H1 (cell line): Measurements from ENCODE around the gene PIK3R6. TPM values are rescaled to one million over a fixed set of nuclear protein-coding genes. Genes with fewer than 3 reads are reported as not detected.

Source experiments
- CTCF ChIA-PET: fragments of 300-600 bp; sonication (Branson Sonifier 250); formaldehyde crosslinking; loops from one replicate; lab custom pipeline; 2021; ENCODE audit not compliant: partially characterized antibody; lab: Charles Lee
- POLR2A ChIA-PET: fragments of 300-600 bp; sonication (Branson Sonifier 250); formaldehyde crosslinking; loops from one replicate; lab custom pipeline; 2021; ENCODE audit warnings: inconsistent platforms; ENCODE audit not compliant: partially characterized antibody; lab: Charles Lee
- DNase-seq, 2 experiments: peaks; one replicate each; pipeline versions ENCODE4 v3.0.0 to v3.0.0-alpha.2; 2010 to 2022; ENCODE audit warnings: low spot score in 2 of 2, low read depth in 1 of 2, mixed read lengths in 1 of 2
- FAIRE-seq: peaks from 2 replicates; lab custom pipeline; 2011; peaks lifted over from hg19 to GRCh38; lab: Jason Lieb, UNC
- H2AFZ ChIP-seq: 2 replicates; pipeline ENCODE4 v1.8.1; 2012; ENCODE audit warnings: low read length, inconsistent platforms
- H2AK5ac ChIP-seq: 2 replicates; pipeline ENCODE4 v1.6.1; 2013; ENCODE audit warnings: low read depth, low read length
- H2BK120ac ChIP-seq: replicated peaks from 2 replicates; pipeline ENCODE3; 2013; ENCODE audit warnings: low read depth, low read length, inconsistent platforms
- H2BK12ac ChIP-seq: 2 replicates; pipeline ENCODE4 v1.6.1; 2013; ENCODE audit warnings: low read depth, low read length
- H2BK15ac ChIP-seq: 2 replicates; pipeline ENCODE4 v1.6.1; 2013; ENCODE audit warnings: low read length
- H2BK20ac ChIP-seq: 2 replicates; pipeline ENCODE4 v1.6.1; 2013; ENCODE audit warnings: low read length
- H2BK5ac ChIP-seq: 2 replicates; pipeline ENCODE4 v1.6.1; 2013; ENCODE audit warnings: low read depth, low read length
- H3K14ac ChIP-seq: 2 replicates; pipeline ENCODE4 v1.6.1; 2013; ENCODE audit warnings: inconsistent platforms; ENCODE audit not compliant: insufficient read length
- H3K18ac ChIP-seq: 2 replicates; pipeline ENCODE4 v1.6.1; 2013; ENCODE audit warnings: low read length; ENCODE audit errors: extremely low read depth
- H3K23ac ChIP-seq: 2 replicates; pipeline ENCODE4 v1.6.1; 2013; ENCODE audit warnings: inconsistent platforms; ENCODE audit not compliant: insufficient read length
- H3K23me2 ChIP-seq: 2 replicates; pipeline ENCODE4 v1.6.1; 2013; ENCODE audit warnings: low read depth, low read length
- H3K27ac ChIP-seq: 2 replicates; pipeline ENCODE4 v1.6.1; 2011; ENCODE audit warnings: low read depth, low read length, inconsistent platforms
- H3K27me3 ChIP-seq, 4 experiments: replicated peaks in 1 of 4; 1 replicate in 1 of 4; 2 replicates in 3 of 4; pipeline versions ENCODE4 v1.6.1 to v1.8.1; 2011 to 2013; ENCODE audit warnings: low read length in 3 of 4, mild to moderate bottlenecking in 3 of 4, inconsistent platforms in 2 of 4, mixed read lengths in 2 of 4, moderate library complexity in 1 of 4; ENCODE audit not compliant: control insufficient read depth in 3 of 4, insufficient read depth in 3 of 4; ENCODE audit errors: extremely low read depth in 1 of 4
- H3K36me3 ChIP-seq, 4 experiments: 2 replicates each; pipeline versions ENCODE4 v1.6.1 to v1.8.1; 2011 to 2013; ENCODE audit warnings: mild to moderate bottlenecking in 4 of 4, low read length in 3 of 4, moderate library complexity in 2 of 4, control low read depth in 1 of 4, inconsistent platforms in 1 of 4; ENCODE audit not compliant: insufficient read depth in 4 of 4, control insufficient read depth in 2 of 4
- H3K4ac ChIP-seq: replicated peaks from 2 replicates; pipeline ENCODE3; 2013; ENCODE audit warnings: low read length, low read depth, mixed read lengths, inconsistent platforms; ENCODE audit not compliant: insufficient read length
- H3K4me1 ChIP-seq, 4 experiments: replicated peaks in 1 of 4; 1 replicate in 1 of 4; 2 replicates in 3 of 4; pipeline versions ENCODE4 v1.6.1 to v1.8.1; 2011 to 2013; ENCODE audit warnings: low read length in 3 of 4, inconsistent platforms in 2 of 4, mixed read lengths in 1 of 4; ENCODE audit not compliant: insufficient read depth in 4 of 4, control insufficient read depth in 3 of 4
- H3K4me2 ChIP-seq, 2 experiments: 2 replicates each; pipeline versions ENCODE4 v1.6.1 to v1.8.1; 2011 to 2013; ENCODE audit warnings: low read depth in 2 of 2, low read length in 2 of 2, control low read depth in 1 of 2, inconsistent platforms in 1 of 2, mild to moderate bottlenecking in 1 of 2; ENCODE audit not compliant: insufficient read depth in 1 of 2
- H3K4me3 ChIP-seq, 4 experiments: fragments of 200-600, 300-600 bp in 1 of 4; sonication (generic), shearing (Covaris generic), sonication (Bioruptor Twin) in 1 of 4; 2 replicates each; pipeline versions ENCODE4 v1.5.1 to v1.8.1; 2011 to 2016; ENCODE audit warnings: low read length in 4 of 4, low read depth in 3 of 4, control low read depth in 2 of 4, inconsistent platforms in 2 of 4, mild to moderate bottlenecking in 2 of 4, mixed read lengths in 1 of 4, moderate library complexity in 1 of 4; ENCODE audit not compliant: insufficient read depth in 2 of 4; ENCODE audit errors: extremely low read depth in 1 of 4
- H3K56ac ChIP-seq: replicated peaks from 2 replicates; pipeline ENCODE3; 2013; ENCODE audit warnings: low read depth, mild to moderate bottlenecking, mixed read lengths, low read length, inconsistent platforms; ENCODE audit not compliant: insufficient read length
- H3K79me1 ChIP-seq: 2 replicates; pipeline ENCODE4 v1.6.1; 2013; ENCODE audit warnings: low read depth, low read length, control low read depth
- H3K79me2 ChIP-seq, 2 experiments: 2 replicates each; pipeline versions ENCODE4 v1.6.1 to v1.8.1; 2012 to 2013; ENCODE audit warnings: low read length in 2 of 2, mild to moderate bottlenecking in 2 of 2, inconsistent platforms in 1 of 2; ENCODE audit not compliant: insufficient read depth in 2 of 2, control insufficient read depth in 1 of 2
- H3K9ac ChIP-seq, 4 experiments: replicated peaks in 1 of 4; 1 replicate in 1 of 4; 2 replicates in 3 of 4; pipeline versions ENCODE4 v1.6.1 to v1.8.1; 2011 to 2013; ENCODE audit warnings: low read depth in 3 of 4, low read length in 3 of 4, control low read depth in 2 of 4, mild to moderate bottlenecking in 2 of 4, moderate library complexity in 2 of 4, inconsistent platforms in 1 of 4; ENCODE audit errors: extremely low read depth in 1 of 4
- H3K9me3 ChIP-seq, 2 experiments: 2 replicates each; pipeline versions ENCODE4 v1.6.1 to v1.8.1; 2012 to 2013; ENCODE audit warnings: mild to moderate bottlenecking in 2 of 2, moderate library complexity in 2 of 2, control low read depth in 1 of 2, inconsistent platforms in 1 of 2, low read depth in 1 of 2, low read length in 1 of 2, mixed read lengths in 1 of 2; ENCODE audit not compliant: insufficient read depth in 2 of 2
- H4K20me1 ChIP-seq, 2 experiments: replicated peaks in 1 of 2; 2 replicates each; pipeline versions ENCODE3 to v1.8.1; 2011 to 2013; ENCODE audit warnings: inconsistent platforms in 2 of 2, low read length in 2 of 2, mild to moderate bottlenecking in 1 of 2; ENCODE audit not compliant: insufficient read depth in 2 of 2, control insufficient read depth in 1 of 2
- H4K5ac ChIP-seq: 2 replicates; pipeline ENCODE4 v1.6.1; 2013; ENCODE audit warnings: low read length, low read depth, mixed read lengths, inconsistent platforms; ENCODE audit not compliant: insufficient read length
- H4K8ac ChIP-seq: 2 replicates; pipeline ENCODE4 v1.8.0; 2013; ENCODE audit warnings: mild to moderate bottlenecking, moderate library complexity, low read length, inconsistent platforms; ENCODE audit not compliant: insufficient read depth; ENCODE audit errors: extremely low read depth
- H4K91ac ChIP-seq: replicated peaks from 2 replicates; pipeline ENCODE3; 2013; ENCODE audit warnings: low read length, mixed read lengths, inconsistent platforms; ENCODE audit not compliant: insufficient read length
- CBX5 ChIP-seq: fragments of 300-800, 300-1000 bp; sonication (generic); IDR thresholded peaks from 2 replicates; pipeline ENCODE4 v1.7.1; 2016; ENCODE audit warnings: antibody characterized with exemption, low read length, low read depth
- CHD2 ChIP-seq: IDR thresholded peaks from 2 replicates; pipeline ENCODE4 v1.6.1; 2012; ENCODE audit warnings: low read length, improper control_type of control experiment
- EGR1 ChIP-seq: IDR thresholded peaks from 2 replicates; pipeline ENCODE4 v1.6.1; 2011; ENCODE audit warnings: low read depth, low read length, borderline replicate concordance
- GABPA ChIP-seq: IDR thresholded peaks from 2 replicates; pipeline ENCODE4 v1.6.1; 2011; ENCODE audit warnings: mild to moderate bottlenecking, low read length, moderate library complexity, borderline replicate concordance; ENCODE audit not compliant: insufficient read depth
- HDAC2 ChIP-seq, 2 experiments: fragments of 300-600 bp in 1 of 2; sonication (generic) in 1 of 2; IDR thresholded peaks; 2 replicates each; pipeline ENCODE4 v1.6.1; 2011 to 2012; ENCODE audit warnings: low read depth in 2 of 2, low read length in 2 of 2, mild to moderate bottlenecking in 2 of 2, moderate library complexity in 2 of 2, borderline replicate concordance in 1 of 2, inconsistent platforms in 1 of 2
- RBBP5 ChIP-seq: IDR thresholded peaks from 2 replicates; pipeline ENCODE4 v1.7.1; 2012; ENCODE audit warnings: low read depth, mild to moderate bottlenecking, inconsistent platforms, low read length, moderate library complexity, borderline replicate concordance
- RFX5 ChIP-seq: IDR thresholded peaks from 2 replicates; pipeline ENCODE4 v1.6.1; 2011; ENCODE audit warnings: low read depth, low read length, improper control_type of control experiment, borderline replicate concordance
- ZNF274 ChIP-seq: IDR thresholded peaks from 2 replicates; pipeline ENCODE4 v1.7.0; 2012; ENCODE audit warnings: low read length, borderline replicate concordance; ENCODE audit errors: extremely low read depth
- WGBS, 2 experiments: shearing (Covaris generic) in 1 of 2; methylation state at CpG; one replicate each; pipeline versions ENCODE4 v1.1.6 to v1.1.7; 2013 to 2015; ENCODE audit warnings: low lambda C conversion rate in 2 of 2, mixed read lengths in 2 of 2, inconsistent platforms in 1 of 2, low coverage in 1 of 2, missing lambda C conversion rate in 1 of 2; ENCODE audit not compliant: insufficient replicate concordance in 2 of 2, insufficient coverage in 1 of 2, insufficient read length in 1 of 2; ENCODE audit errors: extremely low coverage in 1 of 2, missing lambda C conversion rate in 1 of 2; 5-methylcytosine and 5-hydroxymethylcytosine counted together
- polyA plus RNA-seq, 7 experiments: library from polyadenylated mRNA; depleted of rRNA in 3 of 7; stranded (reverse) in 5 of 7; unstranded in 2 of 7; fragments of >200 nt in 5 of 7; fragments of 200-250 nt in 2 of 7; gene quantifications; 1 replicate in 5 of 7; 2 replicates in 1 of 7; 4 replicates in 1 of 7; pipeline versions ENCODE4 v1.2.1 to v1.2.3, GENCODE V29; 2011 to 2013; ENCODE audit warnings: missing spikeins in 2 of 7, mixed read lengths in 2 of 7
- total RNA-seq: library from RNA; stranded (reverse); fragmentation: NEBNext Ultra II Directional; extraction: Animal tissue kit (Norgen Biotek cat#: 25700); gene quantifications from 2 replicates; pipeline ENCODE4 v1.2.1, GENCODE V29; 2021

PIK3R6 gene
- total and polyA plus RNA-seq, 2 of the 8 experiments (the other 6 are each of a cell fraction or from before 2014, with no cell fraction given): 0.24 to 1.2 TPM

DNA sequence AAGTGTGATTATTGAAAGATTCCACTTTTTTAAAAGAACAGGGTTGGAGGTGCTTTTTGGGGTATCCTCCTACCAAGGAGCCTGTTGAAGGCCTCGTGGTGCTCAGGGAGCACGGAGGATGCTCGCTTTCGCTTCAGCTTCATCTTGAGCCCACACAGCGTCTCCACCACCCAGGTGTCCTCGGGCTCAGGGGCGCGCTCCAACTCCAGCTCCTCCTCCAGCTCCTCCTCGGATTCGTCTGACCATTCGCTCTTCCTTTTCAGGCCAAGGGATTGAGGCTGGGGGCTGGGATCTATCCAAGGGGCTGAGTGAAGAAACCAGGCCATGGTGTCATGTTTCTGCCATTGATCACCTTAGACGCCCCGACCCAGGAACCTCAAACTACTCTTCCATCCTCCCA, 110.3 kb downstream of the PIK3R6 start:
- Histone ChIP-seq H2BK5ac (no peak overlapping the region), H3K9me3 (0 out of 4 replicates have a peak, but pooled peaks cover 0 to 3% of the 10 kb centered on the region in 2 experiments), H2BK15ac (no peak overlapping the region), H2BK120ac (no peak overlapping the region), H3K23ac (no peak overlapping the region), H3K36me3 (no peaks in the 10 kb centered on the region), H3K56ac (no peak overlapping the region), H2AK5ac (0 out of 2 replicates have a peak overlapping the region, but pooled peaks have one; percentile 53), H2AFZ (no peak overlapping the region), H3K14ac (no peak overlapping the region), H4K8ac (no peak overlapping the region), H2BK20ac (no peak overlapping the region), H3K4me3 (no peak overlapping the region), H3K4me2 (no peak overlapping the region), H3K27me3 (no peaks in the 10 kb centered on the region), H2BK12ac (no peak overlapping the region), H3K23me2 (no peaks in the 10 kb centered on the region), H3K79me2 (no peaks in the 10 kb centered on the region), H4K91ac (no peak overlapping the region), H4K5ac (no peak overlapping the region), H3K4me1 (0 out of 7 replicates have a peak, but pooled peaks cover 0 to 2% (median 0%) of the 10 kb centered on the region in 4 experiments), H3K9ac (no peak overlapping the region), H3K4ac (no peak overlapping the region), H4K20me1 (no peaks in the 10 kb centered on the region), H3K79me1 (no peaks in the 10 kb centered on the region), H3K27ac (no peak overlapping the region), H3K18ac (no peak overlapping the region)
- CTCF ChIA-PET: interaction anchor here (0.6 to 2.6 kb wide), 9 partner anchors 10 to 766 kb away, joined by 3 to 27 read pairs (median 4); no protein-coding TSS in a partner anchor
- FAIRE-seq (no peak), DNase-seq (peak in 1 of 2 experiments; percentile 28)
- POLR2A ChIA-PET: no interaction called here
- TF ChIP-seq GABPA (no peak), RFX5 (no peak), RBBP5 (no peak), CHD2 (no peak), HDAC2 (IDR thresholded peaks at IDR 0.05; ENCODE audit: borderline replicate concordance in 1 of 2, low read depth in 2 of 2, low read length in 2 of 2) (no peak), ZNF274 (no peak), EGR1 (no peak), CBX5 (no peak)
- 83% methylated on average over 7 of the region's 13 CpGs; no CpG with 5 or more reads in 1 of the 2 experiments for WGBS, 2 experiments
